Left ventricle myocardium inferior (tissue), 1 donor: ENCODE measurements around the gene DNAJC12. TPM values are rescaled to one million over a fixed set of nuclear protein-coding genes. Genes with fewer than 3 reads are reported as not detected.
"Not testable (repeated sequence)": the region's sequence is repeated elsewhere in the genome, so short reads cannot be mapped to it uniquely, and the experiment has no call there.

ENCODE experiments used
- DNase-seq: peaks from one replicate; pipeline ENCODE4 v3.0.0-alpha.2; 2020
- H3K27ac ChIP-seq: fragments of 200-600 bp; replicated peaks from 2 replicates; pipeline ENCODE4 v1.8.0; 2021
- H3K27me3 ChIP-seq: fragments of 200-600 bp; 2 replicates; pipeline ENCODE4 v1.8.0; 2021; ENCODE audit warnings: low read depth
- H3K36me3 ChIP-seq: fragments of 200-600 bp; 2 replicates; pipeline ENCODE4 v1.8.0; 2021
- H3K4me1 ChIP-seq: fragments of 200-600 bp; 2 replicates; pipeline ENCODE4 v1.8.0; 2021
- H3K4me3 ChIP-seq: fragments of 200-600 bp; 2 replicates; pipeline ENCODE4 v1.8.0; 2021; ENCODE audit warnings: mild to moderate bottlenecking, moderate library complexity
- H3K9me3 ChIP-seq: fragments of 200-600 bp; replicated peaks from 2 replicates; pipeline ENCODE4 v1.8.0; 2021
- intact Hi-C: fragments of 100-400 bp; cut with micrococcal nuclease; formaldehyde crosslinking; loops from one replicate; pipeline ENCODE4 v1.11.0; 2022
- total RNA-seq: library from RNA; stranded (reverse); fragmentation: NEBNext Ultra II Directional; extraction: Animal tissue kit (Norgen Biotek cat#: 25700); gene quantifications from one replicate; pipeline ENCODE4 v1.2.1, GENCODE V29; 2021
- TF ChIP-seq, protein P1 (sequence below): fragments of 200-600 bp; IDR thresholded peaks from 2 replicates; pipeline ENCODE4 v1.8.0; 2021; ENCODE audit warnings: antibody characterized with exemption, mild to moderate bottlenecking, borderline replicate concordance
- donor health status: DM: no; HTN: yes; CAD: no; lungs with severe emphysema.

DNAJC12 gene
- total RNA-seq, 1 donor from 2014 or later = 6.1 TPM

DNA sequence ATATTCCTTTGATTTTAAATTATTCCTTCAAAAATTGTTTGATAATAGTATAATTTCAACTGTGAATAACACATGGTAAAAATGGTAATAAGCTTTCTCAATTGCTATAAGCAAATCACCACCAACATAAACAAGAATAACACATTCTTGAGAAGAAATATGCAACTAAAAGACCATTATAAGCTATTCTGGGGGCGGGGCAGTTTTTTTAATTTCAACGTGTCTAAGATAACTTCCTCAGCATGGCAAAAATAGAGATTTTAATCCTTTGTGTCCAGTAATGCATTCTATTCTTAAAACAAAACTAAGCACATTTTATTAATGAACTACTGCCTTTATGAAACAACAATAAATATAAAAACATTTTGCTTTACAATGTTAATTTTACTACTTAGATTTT lies 1.5 kb downstream of the DNAJC12 start:
- peak overlapping the region; percentile 65 for H3K4me3 ChIP-seq
- no peak for DNase-seq
- H3K27me3 ChIP-seq = no peaks in the 10 kb centered on the region
- no peak overlapping the region for H3K27ac ChIP-seq
- H3K4me1 ChIP-seq = peaks cover 6% of the 10 kb centered on the region
- no peaks in the 10 kb centered on the region for H3K36me3 ChIP-seq
- peaks cover 5% of the 10 kb centered on the region for H3K9me3 ChIP-seq
- intact Hi-C loops = no loop called here
- TF ChIP-seq, protein P1, sequence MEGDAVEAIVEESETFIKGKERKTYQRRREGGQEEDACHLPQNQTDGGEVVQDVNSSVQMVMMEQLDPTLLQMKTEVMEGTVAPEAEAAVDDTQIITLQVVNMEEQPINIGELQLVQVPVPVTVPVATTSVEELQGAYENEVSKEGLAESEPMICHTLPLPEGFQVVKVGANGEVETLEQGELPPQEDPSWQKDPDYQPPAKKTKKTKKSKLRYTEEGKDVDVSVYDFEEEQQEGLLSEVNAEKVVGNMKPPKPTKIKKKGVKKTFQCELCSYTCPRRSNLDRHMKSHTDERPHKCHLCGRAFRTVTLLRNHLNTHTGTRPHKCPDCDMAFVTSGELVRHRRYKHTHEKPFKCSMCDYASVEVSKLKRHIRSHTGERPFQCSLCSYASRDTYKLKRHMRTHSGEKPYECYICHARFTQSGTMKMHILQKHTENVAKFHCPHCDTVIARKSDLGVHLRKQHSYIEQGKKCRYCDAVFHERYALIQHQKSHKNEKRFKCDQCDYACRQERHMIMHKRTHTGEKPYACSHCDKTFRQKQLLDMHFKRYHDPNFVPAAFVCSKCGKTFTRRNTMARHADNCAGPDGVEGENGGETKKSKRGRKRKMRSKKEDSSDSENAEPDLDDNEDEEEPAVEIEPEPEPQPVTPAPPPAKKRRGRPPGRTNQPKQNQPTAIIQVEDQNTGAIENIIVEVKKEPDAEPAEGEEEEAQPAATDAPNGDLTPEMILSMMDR = no peak

- H3K9me3 ChIP-seq, H3K36me3 ChIP-seq, H3K27ac ChIP-seq, H3K27me3 ChIP-seq, H3K4me1 ChIP-seq, intact Hi-C loops, DNase-seq: not testable (repeated sequence)
- peak overlapping the region; percentile 65 for H3K4me3 ChIP-seq
Measured at GRCh38 chr10:67835541-67836394, 2.2 kb downstream of the DNAJC12 start.

- H3K9me3 ChIP-seq = no peaks in the 10 kb centered on the region
- TF ChIP-seq, protein P1 = no peak
- no peak for DNase-seq
- H3K27me3 ChIP-seq = no peaks in the 10 kb centered on the region
- no peaks in the 10 kb centered on the region for H3K36me3 ChIP-seq
- peaks cover 6% of the 10 kb centered on the region for H3K4me1 ChIP-seq
- no peak overlapping the region for H3K4me3 ChIP-seq
- intact Hi-C loops = no loop called here
- H3K27ac ChIP-seq = no peak overlapping the region
Measured at GRCh38 chr10:67834375-67834774, 3.6 kb downstream of the DNAJC12 start.

DNA sequence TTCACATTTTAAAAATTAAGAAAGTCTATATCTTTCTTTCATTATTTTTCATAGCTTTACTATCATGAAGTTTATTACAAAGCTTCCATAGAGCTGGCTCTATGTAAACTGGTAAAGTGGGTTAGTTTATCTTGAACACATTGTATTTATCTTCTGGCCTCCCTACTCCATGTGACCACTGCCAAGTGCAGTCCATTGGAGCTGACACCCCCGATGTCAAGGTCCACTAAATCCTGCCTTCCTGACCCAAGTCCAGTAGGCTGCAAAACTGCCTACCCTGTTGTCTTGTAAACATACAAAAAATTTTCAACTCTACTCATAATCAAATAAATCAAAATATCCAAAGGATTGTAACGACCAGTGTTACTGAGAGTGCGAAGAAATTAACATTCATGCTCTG lies 10.2 kb downstream of the DNAJC12 start:
- TF ChIP-seq, protein P1 = no peak
- intact Hi-C loops = no loop called here
- DNase-seq = no peak
- no peak overlapping the region for H3K27ac ChIP-seq
- no peaks in the 10 kb centered on the region for H3K9me3 ChIP-seq
- H3K4me3 ChIP-seq = no peak overlapping the region
- H3K27me3 ChIP-seq = no peaks in the 10 kb centered on the region
- H3K36me3 ChIP-seq = no peaks in the 10 kb centered on the region
- H3K4me1 ChIP-seq = peaks cover 4% of the 10 kb centered on the region

DNA sequence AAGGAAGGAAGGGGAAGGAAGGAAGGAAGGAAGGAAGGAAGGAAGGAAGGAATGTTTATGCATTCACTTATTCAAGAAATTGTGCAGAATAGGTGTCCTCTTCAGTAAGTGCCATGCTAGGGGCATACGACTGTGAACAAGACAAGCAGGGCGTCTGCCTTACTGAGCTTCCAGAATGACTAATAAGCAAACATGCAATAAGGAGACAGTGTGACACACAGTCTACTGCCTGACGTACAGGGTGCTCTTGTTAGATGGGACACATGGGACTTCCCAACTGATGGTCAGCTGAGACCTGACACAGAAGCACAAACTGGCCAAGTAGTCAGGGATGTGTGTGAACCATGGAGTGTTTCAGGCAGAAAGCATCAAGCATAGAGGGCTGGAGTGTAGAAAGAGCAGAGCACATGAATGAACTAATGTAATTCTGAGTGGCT lies 18.2 kb downstream of the DNAJC12 start:
- Histone ChIP-seq H3K4me1 (peaks cover 13% of the 10 kb centered on the region), H3K27me3 (no peaks in the 10 kb centered on the region), H3K9me3 (no peaks in the 10 kb centered on the region), H3K4me3 (no peak overlapping the region), H3K36me3 (no peaks in the 10 kb centered on the region), H3K27ac (no peak overlapping the region)
- TF ChIP-seq, protein P1 = no peak
- DNase-seq = no peak
- intact Hi-C loops = no loop called here

DNA sequence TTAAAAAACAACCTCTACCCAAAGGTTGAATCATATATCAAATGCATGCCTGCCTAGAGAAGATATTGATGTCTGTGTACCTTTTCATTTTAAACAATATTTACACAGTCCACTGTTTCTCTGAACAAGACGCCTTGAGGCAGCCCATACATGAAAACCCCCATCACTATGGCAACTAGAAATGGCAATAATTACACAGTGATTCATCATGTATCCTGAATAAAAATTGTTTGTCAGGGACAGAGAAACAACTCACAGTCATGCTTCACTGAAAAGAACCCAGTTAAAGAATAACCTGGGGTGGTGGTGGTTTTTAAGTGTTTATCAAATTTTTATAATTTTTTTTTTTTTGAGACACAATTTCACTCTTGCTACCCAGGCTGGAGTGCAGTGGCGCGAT lies 19.7 kb downstream of the DNAJC12 start:
- TF ChIP-seq, protein P1 = no peak

More for the DNA sequence above, 19.7 kb downstream of the DNAJC12 start:
- intact Hi-C loops = no loop called here
- H3K4me3 ChIP-seq = no peak overlapping the region
- peaks cover 13% of the 10 kb centered on the region for H3K4me1 ChIP-seq
- H3K27me3 ChIP-seq = no peaks in the 10 kb centered on the region
- H3K36me3 ChIP-seq = no peaks in the 10 kb centered on the region
- H3K27ac ChIP-seq = no peak overlapping the region
- no peak for DNase-seq
- no peaks in the 10 kb centered on the region for H3K9me3 ChIP-seq
